Endothelial cell (in vitro differentiated cells): ENCODE measurements around the gene IDS. TPM values are rescaled to one million over a fixed set of nuclear protein-coding genes. Genes with fewer than 3 reads are reported as not detected.
"Not testable (repeated sequence)": the region's sequence is repeated elsewhere in the genome, so short reads cannot be mapped to it uniquely, and the experiment has no call there.

Experiments
- DNase-seq: peaks from one replicate; pipeline ENCODE4 v3.0.0; 2021; ENCODE audit warnings: low spot score
- H3K27ac Mint-ChIP-seq: one replicate; pipeline ENCODE4 v1.8.0; 2021; ENCODE audit warnings: mixed read lengths, inconsistent platforms; ENCODE audit not compliant: unreplicated experiment
- H3K27me3 Mint-ChIP-seq: one replicate; pipeline ENCODE4 v1.8.0; 2021; ENCODE audit warnings: mild to moderate bottlenecking, moderate library complexity, mixed read lengths, inconsistent platforms; ENCODE audit not compliant: unreplicated experiment
- H3K36me3 Mint-ChIP-seq: one replicate; pipeline ENCODE4 v1.8.0; 2021; ENCODE audit warnings: mild to moderate bottlenecking, low read depth, mixed read lengths, inconsistent platforms; ENCODE audit not compliant: unreplicated experiment
- H3K4me1 Mint-ChIP-seq: one replicate; pipeline ENCODE4 v1.8.0; 2021; ENCODE audit warnings: mild to moderate bottlenecking, mixed read lengths, inconsistent platforms; ENCODE audit not compliant: unreplicated experiment
- H3K4me3 Mint-ChIP-seq: one replicate; pipeline ENCODE4 v1.8.0; 2021; ENCODE audit warnings: mild to moderate bottlenecking, mixed read lengths, inconsistent platforms; ENCODE audit not compliant: unreplicated experiment
- H3K9me3 Mint-ChIP-seq: one replicate; pipeline ENCODE4 v1.8.0; 2021; ENCODE audit warnings: mixed read lengths, inconsistent platforms; ENCODE audit not compliant: unreplicated experiment
- CTCF ChIP-seq: fragments of 200-600 bp; sonication (generic); IDR thresholded peaks from one replicate; pipeline ENCODE4 v1.5.0; 2021; ENCODE audit warnings: antibody characterized with exemption; ENCODE audit not compliant: unreplicated experiment
- total RNA-seq: library from RNA; stranded (reverse); fragmentation: NEBNext Ultra II Directional; extraction: Animal tissue kit (Norgen Biotek cat#: 25700); gene quantifications from one replicate; pipeline ENCODE4 v1.2.1, GENCODE V29; 2021; ENCODE audit not compliant: unreplicated experiment

IDS gene
- total RNA-seq, 1 donor from 2014 or later, result 99.2 TPM

GRCh38 chrX:149527705-149528104 lies 22.6 kb upstream of the IDS start:
- peak; percentile 52 for TF ChIP-seq CTCF
- peaks cover 2% of the 10 kb centered on the region for H3K4me1 Mint-ChIP-seq
- H3K4me3 Mint-ChIP-seq, result no peak overlapping the region
- H3K27ac Mint-ChIP-seq, result no peak overlapping the region
- H3K27me3 Mint-ChIP-seq, result peaks cover 1% of the 10 kb centered on the region
- H3K9me3 Mint-ChIP-seq, result no peaks in the 10 kb centered on the region
- peaks cover 7% of the 10 kb centered on the region for H3K36me3 Mint-ChIP-seq
- peak; percentile 16 for DNase-seq

DNA sequence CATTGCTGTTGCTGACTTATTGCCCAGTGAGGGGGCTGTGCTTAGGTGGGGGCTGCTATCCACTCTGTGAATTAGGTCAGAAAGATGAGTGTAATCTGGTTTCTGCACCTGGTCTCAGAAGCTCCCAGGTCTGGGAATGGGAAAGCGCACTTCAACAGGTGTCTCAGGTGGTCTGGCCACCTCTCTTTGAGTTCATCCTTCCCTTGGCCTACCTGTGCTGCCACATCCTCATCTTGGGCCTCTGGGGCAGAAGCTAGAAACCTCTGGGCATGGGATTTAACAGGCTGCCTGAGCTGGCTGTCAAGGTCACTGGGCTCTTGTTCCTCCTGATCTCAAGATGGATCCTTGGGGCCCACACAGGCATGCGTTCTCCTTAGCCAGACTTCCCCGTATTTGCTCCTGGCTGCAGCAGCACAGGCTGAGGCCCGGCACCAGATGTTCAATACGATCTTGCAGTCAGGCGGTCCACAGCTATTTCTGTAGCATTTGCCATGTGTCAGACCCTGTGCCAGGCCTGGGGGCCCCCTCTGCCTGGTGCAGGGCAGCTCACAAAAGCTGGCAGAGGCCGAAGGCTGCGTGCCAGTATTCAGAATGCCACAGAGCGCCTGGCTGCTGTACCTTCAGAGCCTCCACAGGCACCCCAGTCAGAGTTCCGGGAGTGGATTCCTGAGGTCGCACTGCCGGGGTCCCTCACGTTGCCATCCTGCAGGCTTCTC lies 21.4 kb upstream of the IDS start:
- H3K4me1 Mint-ChIP-seq, H3K9me3 Mint-ChIP-seq, H3K36me3 Mint-ChIP-seq, H3K27me3 Mint-ChIP-seq, DNase-seq, H3K27ac Mint-ChIP-seq, H3K4me3 Mint-ChIP-seq: not testable (repeated sequence)

- H3K27ac Mint-ChIP-seq, H3K4me3 Mint-ChIP-seq, H3K4me1 Mint-ChIP-seq, H3K9me3 Mint-ChIP-seq, H3K36me3 Mint-ChIP-seq, H3K27me3 Mint-ChIP-seq, DNase-seq: not testable (repeated sequence)
Observed at GRCh38 chrX:149525903-149526302, 20.8 kb upstream of the IDS start.

DNA sequence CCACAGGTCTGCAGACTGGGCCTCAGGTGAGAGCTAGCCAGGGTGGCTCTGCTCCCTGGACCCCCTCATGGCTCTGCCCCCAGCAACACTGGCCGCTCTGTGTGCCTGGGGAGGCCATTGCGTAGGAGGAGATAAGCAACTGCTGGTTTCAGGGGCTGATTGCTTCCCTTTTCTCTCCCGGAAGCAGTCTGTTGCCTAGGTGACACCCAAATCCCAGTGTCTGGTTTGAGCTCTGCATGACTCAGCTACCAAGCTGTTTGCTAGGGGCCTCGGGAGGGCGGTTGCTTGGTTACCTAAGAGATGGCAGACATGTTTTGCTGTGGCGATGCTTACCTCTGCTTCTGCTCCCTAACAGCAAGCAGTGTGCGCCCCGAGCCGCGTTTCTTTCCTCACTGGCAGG lies 20.3 kb upstream of the IDS start:
- not testable (repeated sequence) for H3K4me1 Mint-ChIP-seq, DNase-seq, H3K27me3 Mint-ChIP-seq, H3K36me3 Mint-ChIP-seq, H3K9me3 Mint-ChIP-seq, H3K4me3 Mint-ChIP-seq, H3K27ac Mint-ChIP-seq

DNA sequence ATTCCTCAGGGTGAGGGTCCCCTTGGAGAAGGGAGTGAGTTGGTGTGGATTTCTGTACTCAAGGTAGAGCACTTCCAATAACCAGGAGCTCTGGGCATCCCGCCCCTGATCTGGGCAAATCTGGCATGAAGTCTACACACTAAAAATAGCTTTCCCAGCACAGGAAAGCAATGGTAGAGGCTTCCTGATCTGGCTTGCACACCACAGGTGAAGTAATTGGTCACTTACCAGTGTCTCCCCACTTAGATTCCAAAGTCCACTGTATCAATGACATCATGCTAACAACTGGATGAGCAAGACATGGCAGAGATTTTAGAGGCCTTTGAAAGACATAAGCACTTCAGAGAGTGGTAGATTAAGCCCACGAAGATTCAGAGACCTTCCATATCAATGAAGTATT lies 17.8 kb upstream of the IDS start:
- Mint-ChIP-seq H3K36me3 (no peaks in the 10 kb centered on the region), H3K4me1 (peaks cover 7% of the 10 kb centered on the region), H3K27ac (no peak overlapping the region), H3K9me3 (no peaks in the 10 kb centered on the region), H3K4me3 (no peak overlapping the region), H3K27me3 (peaks cover 2% of the 10 kb centered on the region)
- no peak for TF ChIP-seq CTCF
- no peak for DNase-seq

- Mint-ChIP-seq H3K4me3 (no peak overlapping the region), H3K4me1 (peaks cover 14% of the 10 kb centered on the region), H3K36me3 (no peaks in the 10 kb centered on the region), H3K27me3 (peaks cover 5% of the 10 kb centered on the region), H3K9me3 (no peaks in the 10 kb centered on the region), H3K27ac (no peak overlapping the region)
- TF ChIP-seq CTCF, result no peak
- DNase-seq, result no peak
Observed at GRCh38 chrX:149521438-149521837, 16.3 kb upstream of the IDS start.

GRCh38 chrX:149520636-149521277 lies 15.7 kb upstream of the IDS start:
- H3K27me3 Mint-ChIP-seq, DNase-seq, H3K4me3 Mint-ChIP-seq, H3K9me3 Mint-ChIP-seq, H3K36me3 Mint-ChIP-seq: not testable (repeated sequence)
- H3K27ac Mint-ChIP-seq, result peak overlapping the region; percentile 30
- H3K4me1 Mint-ChIP-seq, result peaks cover 18% of the 10 kb centered on the region
